Ramos (cell line): Measurements from ENCODE around the gene KLRC3.
"Not testable (repeated sequence)": the region's sequence is repeated elsewhere in the genome, so short reads cannot be mapped to it uniquely, and the experiment has no call there.

Experiments
- in situ Hi-C: fragments of 300-500 bp; cut with MboI; formaldehyde crosslinking; loops from one replicate; pipeline ENCODE4 v1.14.3; 2022; ENCODE audit warnings: low sequenced_read_pairs; ENCODE audit not compliant: unreplicated experiment

KLRC3 gene

GRCh38 chr12:10420334-10420733 is at the start of gene KLRC3:
TSS of gene KLRC3 (minus strand) at chr12:10420595. CDS start at chr12:10420550, 45 bp downstream.
- in situ Hi-C loops: not testable (repeated sequence)

DNA sequence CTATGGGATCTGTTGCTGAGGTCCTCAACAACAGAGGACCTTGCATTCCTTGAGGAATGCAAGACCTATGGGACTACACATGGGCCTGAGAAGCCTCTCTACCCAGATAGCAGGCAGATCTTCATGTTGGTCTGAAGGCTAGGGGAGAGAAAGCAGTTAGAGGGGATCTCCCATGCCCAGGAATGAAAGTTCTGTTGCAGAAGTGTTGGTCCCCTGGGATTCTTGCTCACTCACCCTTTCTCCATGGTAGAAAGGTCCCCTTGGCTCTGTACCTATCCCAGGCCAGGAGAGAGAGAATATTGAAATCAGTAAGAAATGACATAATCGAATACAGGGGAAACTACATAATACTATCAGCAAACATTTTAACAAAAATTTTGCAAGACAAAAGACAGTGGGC is 49.3 kb upstream of the KLRC3 start:
- in situ Hi-C loops: no loop called here

GRCh38 chr12:10466311-10466710 is 45.9 kb upstream of the KLRC3 start:
- in situ Hi-C loops: no loop called here

GRCh38 chr12:10457760-10458159 is 37.4 kb upstream of the KLRC3 start:
- in situ Hi-C loops: no loop called here

DNA sequence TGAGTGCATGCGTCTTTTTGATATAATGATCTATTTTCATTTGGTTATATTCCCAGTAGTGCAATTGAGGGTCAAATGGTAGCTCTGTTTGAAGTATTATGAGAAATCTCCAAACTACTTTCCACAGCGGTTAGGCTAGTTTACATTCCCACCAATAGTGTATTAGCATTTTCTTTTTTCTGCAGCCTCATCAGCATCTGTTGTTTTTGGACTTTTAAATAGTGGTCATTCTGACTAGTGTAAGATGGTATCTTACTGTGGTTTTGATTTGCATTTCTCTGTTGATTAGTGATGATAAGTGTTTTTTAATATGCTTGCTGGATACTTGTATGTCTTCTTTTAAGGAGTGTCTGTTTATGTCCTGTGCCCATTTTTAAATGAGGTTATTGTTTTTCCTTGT is 36.5 kb upstream of the KLRC3 start:
- in situ Hi-C loops: no loop called here

DNA sequence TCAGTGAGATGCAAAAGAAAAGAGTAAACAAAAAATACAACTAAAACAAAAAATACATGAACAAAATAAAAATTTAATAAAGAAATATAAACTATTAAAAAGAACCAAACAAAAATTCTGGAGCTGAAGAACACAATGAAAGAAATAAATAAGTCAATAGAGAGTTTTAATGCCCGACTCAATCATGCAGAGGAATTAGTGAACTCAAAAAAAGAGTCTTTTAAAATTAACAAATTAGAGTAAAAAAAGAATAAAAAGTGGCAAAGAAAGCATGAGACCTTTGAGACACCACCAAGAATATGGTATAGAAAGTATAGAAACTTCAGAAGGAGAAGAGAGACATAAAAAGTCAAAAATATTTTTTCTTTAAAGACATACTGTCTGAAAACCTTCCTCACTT is 35.4 kb upstream of the KLRC3 start:
- in situ Hi-C loops: no loop called here

DNA sequence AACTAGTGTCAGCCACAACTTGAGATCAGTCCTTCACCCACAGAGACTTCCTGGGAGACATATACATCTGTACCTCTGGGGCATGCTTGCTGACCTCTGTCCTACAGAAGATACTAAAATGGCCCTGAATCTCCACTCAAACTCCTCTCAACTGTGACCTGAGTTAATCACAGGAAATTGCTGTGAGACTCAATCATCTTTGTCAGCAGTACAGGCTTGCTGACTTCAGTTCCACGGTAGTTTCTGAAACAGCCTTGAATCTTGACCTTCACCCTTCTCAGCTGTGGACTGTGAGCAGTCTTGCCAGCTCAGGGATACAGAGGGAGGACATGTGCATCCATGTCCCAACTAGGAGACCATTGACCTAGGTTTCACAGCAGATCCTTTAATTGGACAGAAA is 34.1 kb upstream of the KLRC3 start:
- in situ Hi-C loops: no loop called here

GRCh38 chr12:10453156-10453555 is 32.8 kb upstream of the KLRC3 start, which contains the start of gene KLRC1:
TSS of gene KLRC1 (minus strand) at chr12:10453377. CDS start at chr12:10451156, 2,221 bp downstream.
- in situ Hi-C loops: no loop called here

DNA sequence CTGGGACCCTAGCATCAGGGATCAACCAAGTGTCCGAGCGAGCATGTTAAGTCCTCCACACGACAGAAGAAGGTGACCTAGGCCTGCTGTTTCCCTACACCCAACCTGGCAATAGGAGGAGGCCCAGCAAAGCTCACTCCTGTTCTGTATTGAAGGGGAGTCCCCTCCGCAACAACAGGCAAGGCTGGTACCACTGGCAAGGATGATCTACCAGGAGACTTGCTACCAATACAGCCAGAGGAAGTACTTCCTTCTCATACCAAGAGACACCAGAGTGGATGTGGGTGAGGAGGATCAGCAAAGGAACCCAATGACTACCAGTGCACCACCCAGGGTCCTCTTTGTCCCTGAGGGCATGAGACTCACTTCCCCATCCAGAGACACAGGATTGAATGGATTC is 27.8 kb upstream of the KLRC3 start:
- in situ Hi-C loops: no loop called here

GRCh38 chr12:10446052-10446451 is 25.7 kb upstream of the KLRC3 start:
- in situ Hi-C loops: not testable (repeated sequence)

DNA sequence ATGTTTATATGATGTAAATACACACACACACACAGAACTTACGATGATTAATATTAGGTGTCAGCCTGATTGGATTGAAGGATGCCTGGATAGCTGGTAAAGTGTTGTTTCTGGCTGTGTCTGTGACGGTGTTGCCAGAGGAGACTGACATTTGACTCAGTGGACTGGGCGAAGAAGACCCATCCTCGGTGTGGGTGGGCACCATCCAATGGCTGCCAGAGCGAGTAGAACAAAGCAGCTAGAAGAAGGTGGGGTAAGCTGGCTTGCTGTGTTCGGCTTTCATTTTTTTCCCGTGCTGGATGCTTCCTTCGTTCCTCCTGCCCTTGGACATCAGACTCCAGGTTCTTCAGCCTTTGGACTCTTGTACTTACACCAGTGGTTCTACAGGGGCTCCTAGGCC is 20.7 kb upstream of the KLRC3 start:
- in situ Hi-C loops: not testable (repeated sequence)

- in situ Hi-C loops: not testable (repeated sequence)
Observed at GRCh38 chr12:10439608-10440274, 19.3 kb upstream of the KLRC3 start.

DNA sequence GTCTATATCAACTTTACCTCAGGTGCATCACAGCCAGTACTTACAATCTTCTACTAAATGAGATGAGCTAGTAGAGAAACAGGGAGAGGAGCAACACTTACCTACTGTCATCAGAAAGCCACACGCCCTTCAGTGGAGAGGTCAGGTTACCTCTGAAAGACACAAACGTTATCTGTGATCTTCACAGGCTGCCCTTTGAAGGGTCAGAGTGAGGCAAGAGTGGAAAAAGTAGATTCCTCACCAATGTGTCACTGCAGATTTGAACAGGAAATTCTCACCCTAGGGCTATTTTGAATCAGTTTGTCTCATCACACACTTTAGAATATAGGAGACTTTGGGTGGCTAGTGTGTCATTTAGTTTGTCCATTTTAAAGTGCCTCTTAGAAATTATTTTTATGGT is 17.2 kb upstream of the KLRC3 start:
- in situ Hi-C loops: not testable (repeated sequence)

- in situ Hi-C loops: not testable (repeated sequence)
Observed at GRCh38 chr12:10435816-10436215, 15.4 kb upstream of the KLRC3 start, which contains the start of gene KLRC2. TSS of gene KLRC2 (minus strand) at chr12:10436010. CDS start at chr12:10435986, 24 bp downstream.

GRCh38 chr12:10430623-10431022 is 10.2 kb upstream of the KLRC3 start:
- in situ Hi-C loops: not testable (repeated sequence)

GRCh38 chr12:10425938-10426337 is 5.5 kb upstream of the KLRC3 start:
- in situ Hi-C loops: not testable (repeated sequence)

DNA sequence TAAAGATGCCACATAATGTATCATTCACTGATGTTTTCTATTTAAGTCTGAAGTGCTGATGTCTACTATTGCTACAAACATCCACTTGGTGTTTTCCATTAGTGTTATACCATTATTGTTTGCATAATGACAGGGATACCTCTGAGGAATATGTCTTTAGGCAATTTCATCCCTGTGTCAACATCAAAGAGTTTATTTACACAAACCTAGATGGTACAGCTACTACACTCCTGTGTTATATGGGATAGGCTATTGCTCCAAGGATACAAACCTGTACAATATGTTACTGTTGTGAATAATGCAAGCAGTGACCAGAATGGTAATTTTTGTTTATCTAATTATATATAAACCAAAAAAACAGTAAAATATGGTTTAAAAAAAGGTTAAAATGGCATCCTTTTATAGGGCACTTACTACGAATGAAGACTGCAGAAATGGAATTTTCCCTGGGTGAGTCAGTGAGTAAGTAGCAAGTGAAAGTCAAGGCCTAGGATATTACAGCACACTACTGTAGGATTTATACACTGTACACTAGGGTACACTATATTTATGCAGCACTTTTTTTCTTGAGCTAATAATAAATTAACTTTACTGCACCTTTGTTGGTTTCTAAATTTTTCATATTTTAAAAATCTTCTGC is 4.0 kb upstream of the KLRC3 start:
- in situ Hi-C loops: not testable (repeated sequence)

DNA sequence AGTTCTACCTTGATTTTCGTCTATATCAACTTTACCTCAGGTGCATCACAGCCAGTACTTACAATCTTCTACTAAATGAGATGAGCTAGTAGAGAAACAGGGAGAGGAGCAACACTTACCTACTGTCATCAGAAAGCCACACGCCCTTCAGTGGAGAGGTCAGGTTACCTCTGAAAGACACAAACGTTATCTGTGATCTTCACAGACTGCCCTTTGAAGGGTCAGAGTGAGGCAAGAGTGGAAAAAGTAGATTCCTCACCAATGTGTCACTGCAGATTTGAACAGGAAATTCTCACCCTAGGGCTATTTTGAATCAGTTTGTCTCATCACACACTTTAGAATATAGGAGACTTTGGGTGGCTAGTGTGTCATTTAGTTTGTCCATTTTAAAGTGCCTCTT is 1.8 kb upstream of the KLRC3 start:
- in situ Hi-C loops: not testable (repeated sequence)

DNA sequence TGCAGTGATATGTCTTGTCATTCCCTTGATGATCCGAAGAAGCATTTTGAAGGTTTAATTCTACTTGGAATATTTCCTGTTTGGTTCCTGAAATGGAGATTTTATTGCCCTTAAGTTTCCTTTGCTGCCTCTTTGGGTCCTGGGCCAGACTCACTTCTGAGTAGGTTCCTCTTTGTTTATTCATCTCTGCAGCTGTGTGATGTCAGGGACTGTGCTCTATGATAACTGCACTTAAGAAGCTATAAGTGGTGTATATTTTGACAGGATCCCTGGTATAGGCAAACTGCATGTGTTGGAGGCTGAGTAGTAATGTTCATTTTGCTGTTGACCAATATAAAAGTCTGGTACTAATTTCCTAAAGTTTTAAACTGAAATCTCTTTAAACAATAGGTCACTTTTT is 11.0 kb downstream of the KLRC3 start, which contains the start of gene KLRC4:
Gene KLRC4, minus strand, starts transcription at position 366 of the 400 bp plus-strand sequence. Its CDS starts 182 bp downstream, at position 184.
- in situ Hi-C loops: no loop called here

DNA sequence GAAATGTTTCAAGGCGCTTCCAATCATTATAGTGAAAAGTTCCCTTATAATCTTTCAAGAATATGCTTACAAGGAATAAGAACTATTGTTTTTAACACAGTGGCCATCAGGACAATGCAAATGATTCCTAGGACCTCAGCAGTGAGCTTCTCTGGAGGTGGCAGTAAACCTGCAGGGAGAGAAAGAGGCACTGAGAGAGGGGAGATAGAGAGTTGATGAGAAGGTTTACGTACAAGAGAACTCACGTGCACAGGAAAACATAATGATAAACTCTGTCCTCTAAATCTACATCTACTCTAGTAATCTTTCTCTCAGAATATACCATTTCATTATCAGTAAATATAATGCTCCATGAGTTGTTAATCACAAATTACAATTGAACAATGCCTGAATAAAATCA is 11.6 kb downstream of the KLRC3 start:
- in situ Hi-C loops: no loop called here

- in situ Hi-C loops: no loop called here
Observed at GRCh38 chr12:10406725-10407124, 13.7 kb downstream of the KLRC3 start.

- in situ Hi-C loops: no loop called here
Observed at GRCh38 chr12:10405294-10405693, 15.1 kb downstream of the KLRC3 start.
